SU-DHL-6 (cell line): ENCODE data around the gene HNF4A.
A peak's percentile ranks its signal among the peaks of the same experiment; 100 is the strongest.

Experiments used
- H2AFZ ChIP-seq: fragments of 200-600 bp; sonication (generic); 2 replicates; pipeline ENCODE4 v1.6.1; 2014; ENCODE audit warnings: low read depth, mild to moderate bottlenecking, moderate library complexity, mixed read lengths, antibody characterized with exemption, low read length; ENCODE audit not compliant: severe bottlenecking
- H3F3A ChIP-seq: fragments of 200-600 bp; shearing (Covaris generic); 2 replicates; pipeline ENCODE4 v1.6.0; 2016; ENCODE audit warnings: antibody characterized with exemption, mild to moderate bottlenecking; ENCODE audit not compliant: insufficient read depth
- H3K27ac ChIP-seq: fragments of 200-600 bp; sonication (generic); 2 replicates; pipeline ENCODE4 v1.5.1; 2016; ENCODE audit warnings: low read depth, mild to moderate bottlenecking, low read length, moderate library complexity, mixed read lengths
- H3K27me3 ChIP-seq: fragments of 200-600 bp; sonication (generic), shearing (Covaris generic); 2 replicates; pipeline ENCODE4 v1.6.0; 2014; ENCODE audit warnings: mild to moderate bottlenecking, low read length
- H3K36me3 ChIP-seq: fragments of 200-600 bp; sonication (generic); 2 replicates; pipeline ENCODE4 v1.6.1; 2014; ENCODE audit warnings: mild to moderate bottlenecking, low read length, mixed read lengths
- H3K4me2 ChIP-seq: fragments of 300-600, 200-600 bp; shearing (Covaris generic), sonication (generic); 2 replicates; pipeline ENCODE4 v1.6.0; 2014; ENCODE audit warnings: low read length, low read depth, mild to moderate bottlenecking; ENCODE audit not compliant: poor library complexity, severe bottlenecking
- H3K4me3 ChIP-seq: fragments of 200-600 bp; sonication (generic); 2 replicates; pipeline ENCODE4 v1.5.1; 2014; ENCODE audit warnings: antibody characterized with exemption, low read length, mild to moderate bottlenecking, mixed read lengths; ENCODE audit not compliant: insufficient read depth, poor library complexity, severe bottlenecking
- H3K79me2 ChIP-seq: fragments of 200-600 bp; sonication (generic); 2 replicates; pipeline ENCODE4 v1.6.1; 2014; ENCODE audit warnings: mild to moderate bottlenecking, low read length, moderate library complexity; ENCODE audit not compliant: insufficient read depth
- H3K9ac ChIP-seq: fragments of 200-600 bp; sonication (generic); 2 replicates; pipeline ENCODE4 v1.7.0; 2014; ENCODE audit warnings: mild to moderate bottlenecking, low read length
- H3K9me2 ChIP-seq: fragments of 200-600 bp; sonication (generic); replicated peaks from 2 replicates; pipeline ENCODE4 v1.6.1; 2014; ENCODE audit warnings: low read length; ENCODE audit not compliant: insufficient read depth
- H3K9me3 ChIP-seq: fragments of 200-600 bp; sonication (generic); 2 replicates; pipeline ENCODE4 v1.6.1; 2014; ENCODE audit warnings: low read length, mixed read lengths; ENCODE audit not compliant: insufficient read depth
- H4K20me1 ChIP-seq: fragments of 200-600 bp; sonication (generic); 2 replicates; pipeline ENCODE4 v1.6.1; 2014; ENCODE audit warnings: low read depth, mild to moderate bottlenecking, antibody characterized with exemption, low read length, moderate library complexity, mixed read lengths
- EZH2phosphoT487 ChIP-seq: fragments of 200-600 bp; sonication (generic), shearing (Covaris generic); conservative IDR thresholded peaks from 2 replicates; pipeline ENCODE4 v1.6.1; 2018; ENCODE audit warnings: mild to moderate bottlenecking, antibody characterized with exemption, low read length, moderate library complexity, mixed read lengths
- TF ChIP-seq, protein P1 (sequence below): fragments of 200-600 bp; sonication (generic); IDR thresholded peaks from one replicate; pipeline ENCODE4 v1.5.1; 2017; ENCODE audit warnings: antibody characterized with exemption, mild to moderate bottlenecking, low read length, moderate library complexity; ENCODE audit not compliant: insufficient read depth, poor library complexity, severe bottlenecking

Gene HNF4A

DNA sequence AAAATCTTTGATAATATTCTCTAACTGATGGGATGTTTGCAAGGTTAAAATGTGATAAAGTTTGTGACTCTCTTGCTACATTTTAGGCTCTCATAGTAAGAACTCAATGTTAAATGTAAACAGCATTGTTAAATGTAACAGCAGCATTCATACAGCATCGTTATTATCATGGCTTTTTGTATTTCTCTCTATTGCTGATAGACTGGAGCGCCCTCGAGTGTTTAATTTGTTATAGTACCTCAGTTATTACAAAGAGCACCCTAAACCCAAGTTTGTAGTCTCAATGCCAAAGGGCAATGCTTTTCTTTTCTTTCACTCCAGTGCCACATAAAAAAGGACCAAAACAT is 105.3 kb downstream of the HNF4A start:
- no peak overlapping the region for H2AFZ ChIP-seq
- H3K4me2 ChIP-seq = no peak overlapping the region
- no peaks in the 10 kb centered on the region for H3K79me2 ChIP-seq

DNA sequence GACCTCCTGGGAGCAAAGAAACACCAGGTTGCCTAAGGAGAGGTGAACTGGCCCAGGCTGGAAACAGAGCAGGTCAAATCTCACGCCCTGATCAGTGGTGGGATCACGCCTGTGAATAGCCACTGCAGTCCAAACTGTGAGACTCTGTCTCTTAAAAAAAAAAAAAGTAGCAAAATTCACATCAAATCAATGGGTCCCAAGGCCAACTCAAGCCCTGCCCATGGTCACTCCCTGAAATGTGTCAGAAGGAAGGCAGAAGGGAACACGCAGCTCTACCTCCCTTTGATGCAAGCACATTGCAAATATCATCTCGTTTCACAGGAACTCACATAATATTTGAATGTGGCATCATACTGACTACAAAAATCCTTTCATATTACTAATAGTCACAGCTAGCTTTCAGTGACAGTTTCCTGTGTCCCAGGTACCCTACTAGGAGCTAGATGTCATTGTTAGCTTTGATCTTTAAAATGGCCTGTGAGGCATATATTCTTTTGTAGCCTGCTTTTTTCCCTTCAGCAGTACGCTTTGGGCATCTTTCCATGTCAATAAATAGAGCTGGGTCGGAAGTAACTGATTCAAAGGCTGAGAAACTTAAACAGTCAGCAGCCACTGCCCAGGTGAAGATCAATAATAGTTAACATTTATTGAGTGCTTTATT is 105.8 kb downstream of the HNF4A start:
- Histone ChIP-seq H4K20me1 (no peaks in the 10 kb centered on the region), H3K36me3 (no peaks in the 10 kb centered on the region), H3F3A (no peaks in the 10 kb centered on the region), H3K4me2 (no peak overlapping the region), H3K79me2 (no peaks in the 10 kb centered on the region), H2AFZ (no peak overlapping the region), H3K27ac (no peak overlapping the region), H3K4me3 (no peak overlapping the region), H3K9me2 (no peaks in the 10 kb centered on the region), H3K27me3 (no peaks in the 10 kb centered on the region), H3K9me3 (no peaks in the 10 kb centered on the region), H3K9ac (no peak overlapping the region)
- TF ChIP-seq, protein P1, sequence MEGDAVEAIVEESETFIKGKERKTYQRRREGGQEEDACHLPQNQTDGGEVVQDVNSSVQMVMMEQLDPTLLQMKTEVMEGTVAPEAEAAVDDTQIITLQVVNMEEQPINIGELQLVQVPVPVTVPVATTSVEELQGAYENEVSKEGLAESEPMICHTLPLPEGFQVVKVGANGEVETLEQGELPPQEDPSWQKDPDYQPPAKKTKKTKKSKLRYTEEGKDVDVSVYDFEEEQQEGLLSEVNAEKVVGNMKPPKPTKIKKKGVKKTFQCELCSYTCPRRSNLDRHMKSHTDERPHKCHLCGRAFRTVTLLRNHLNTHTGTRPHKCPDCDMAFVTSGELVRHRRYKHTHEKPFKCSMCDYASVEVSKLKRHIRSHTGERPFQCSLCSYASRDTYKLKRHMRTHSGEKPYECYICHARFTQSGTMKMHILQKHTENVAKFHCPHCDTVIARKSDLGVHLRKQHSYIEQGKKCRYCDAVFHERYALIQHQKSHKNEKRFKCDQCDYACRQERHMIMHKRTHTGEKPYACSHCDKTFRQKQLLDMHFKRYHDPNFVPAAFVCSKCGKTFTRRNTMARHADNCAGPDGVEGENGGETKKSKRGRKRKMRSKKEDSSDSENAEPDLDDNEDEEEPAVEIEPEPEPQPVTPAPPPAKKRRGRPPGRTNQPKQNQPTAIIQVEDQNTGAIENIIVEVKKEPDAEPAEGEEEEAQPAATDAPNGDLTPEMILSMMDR = no peak
- TF ChIP-seq EZH2phosphoT487 = no peak

More for the DNA sequence above, 105.3 kb downstream of the HNF4A start:
- Histone ChIP-seq H4K20me1 (no peaks in the 10 kb centered on the region), H3K4me3 (no peak overlapping the region), H3K27ac (no peak overlapping the region), H3K9me2 (no peaks in the 10 kb centered on the region), H3K27me3 (no peaks in the 10 kb centered on the region), H3K9ac (no peak overlapping the region), H3K36me3 (no peaks in the 10 kb centered on the region), H3K9me3 (no peaks in the 10 kb centered on the region), H3F3A (no peaks in the 10 kb centered on the region)
- no peak for TF ChIP-seq EZH2phosphoT487
- TF ChIP-seq, protein P1 = peak; percentile 12

DNA sequence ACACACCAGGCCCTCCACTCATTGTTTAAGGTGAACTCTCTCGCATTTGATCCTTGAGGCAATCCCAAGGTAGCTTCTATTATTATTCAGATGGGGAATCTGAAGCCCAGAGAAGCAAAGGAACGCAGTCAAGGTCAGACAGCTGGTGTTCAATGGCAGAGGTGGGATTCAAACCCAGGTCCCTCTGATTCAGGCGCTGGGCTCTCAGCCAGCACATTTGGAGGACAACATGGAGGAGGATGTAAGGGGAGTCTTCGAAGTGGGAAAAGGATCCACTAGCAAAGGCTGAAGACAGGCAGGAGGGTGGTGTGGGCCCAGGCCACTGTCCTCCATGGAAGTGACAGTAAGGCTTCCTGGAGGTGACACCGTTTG is 106.3 kb downstream of the HNF4A start:
- H2AFZ ChIP-seq = no peak overlapping the region
- no peak overlapping the region for H3K4me2 ChIP-seq
- no peaks in the 10 kb centered on the region for H3K9me2 ChIP-seq
- H3K27ac ChIP-seq = no peak overlapping the region
- H3K4me3 ChIP-seq = no peak overlapping the region
- H3K79me2 ChIP-seq = no peaks in the 10 kb centered on the region
- H3K9me3 ChIP-seq = no peaks in the 10 kb centered on the region
- TF ChIP-seq, protein P1 = no peak
- no peak for TF ChIP-seq EZH2phosphoT487
- H3K36me3 ChIP-seq = no peaks in the 10 kb centered on the region
- H3K9ac ChIP-seq = no peak overlapping the region
- H4K20me1 ChIP-seq = no peaks in the 10 kb centered on the region
- H3F3A ChIP-seq = no peaks in the 10 kb centered on the region
- H3K27me3 ChIP-seq = no peaks in the 10 kb centered on the region
